ENCODE results near the gene ZNF770. TPM values are rescaled to one million over a fixed set of nuclear protein-coding genes. Genes with fewer than 3 reads are reported as not detected.

The ZNF770 gene
- total and polyA plus RNA-seq, 2 donors from 2014 or later: 13.9 to 52.9 TPM

- FAIRE-seq (no peak), DNase-seq (no peak)
- H3K36me3 ChIP-seq (ENCODE audit: control insufficient read depth in 2 of 3, insufficient read depth in 3 of 3, low read length in 3 of 3): no peaks in the 10 kb centered on the region
- no peak for TF ChIP-seq CTCF (IDR thresholded peaks at IDR 0.05; ENCODE audit: borderline replicate concordance, extremely low read depth, insufficient read depth)
- no peaks in the 10 kb centered on the region for H3K9me3 ChIP-seq (ENCODE audit: control insufficient read depth in 2 of 3, insufficient read depth in 1 of 3, low read length in 3 of 3)
- H3K27ac ChIP-seq (ENCODE audit: low read depth in 2 of 2, low read length in 2 of 2): no peak overlapping the region
- intact Hi-C loops (cut with DNase I): no loop called here
- no peak overlapping the region for H3K4me3 ChIP-seq (ENCODE audit: low read length in 3 of 3)
- no peak overlapping the region for H3K9ac ChIP-seq (ENCODE audit: low read length in 3 of 3)
- H3K27me3 ChIP-seq (ENCODE audit: control insufficient read depth, insufficient read depth, low read length): no peaks in the 10 kb centered on the region
- H3K4me1 ChIP-seq (ENCODE audit: control insufficient read depth in 2 of 3, insufficient read depth in 2 of 3, low read depth in 1 of 3, low read length in 3 of 3): no peaks in the 10 kb centered on the region
These were observed 26.2 kb upstream of the ZNF770 start for GRCh38 chr15:35014241-35014640.

- TF ChIP-seq CTCF (IDR thresholded peaks at IDR 0.05; ENCODE audit: borderline replicate concordance, extremely low read depth, insufficient read depth): no peak
- DNase-seq: no peak
- no peak for FAIRE-seq
- no peaks in the 10 kb centered on the region for H3K9me3 ChIP-seq (ENCODE audit: control insufficient read depth in 2 of 3, insufficient read depth in 1 of 3, low read length in 3 of 3)
- no peak overlapping the region for H3K9ac ChIP-seq (ENCODE audit: low read length in 3 of 3)
- H3K4me3 ChIP-seq (ENCODE audit: low read length in 3 of 3): no peak overlapping the region
- H3K4me1 ChIP-seq (ENCODE audit: control insufficient read depth in 2 of 3, insufficient read depth in 2 of 3, low read depth in 1 of 3, low read length in 3 of 3): no peaks in the 10 kb centered on the region
- H3K36me3 ChIP-seq (ENCODE audit: control insufficient read depth in 2 of 3, insufficient read depth in 3 of 3, low read length in 3 of 3): no peaks in the 10 kb centered on the region
- intact Hi-C loops (cut with DNase I): no loop called here
- H3K27ac ChIP-seq (ENCODE audit: low read depth in 2 of 2, low read length in 2 of 2): no peak overlapping the region
- no peaks in the 10 kb centered on the region for H3K27me3 ChIP-seq (ENCODE audit: control insufficient read depth, insufficient read depth, low read length)
These were observed 25.3 kb upstream of the ZNF770 start for GRCh38 chr15:35013370-35013769.

- H3K4me3 ChIP-seq (ENCODE audit: low read length in 3 of 3): no peak overlapping the region
- H3K36me3 ChIP-seq (ENCODE audit: control insufficient read depth in 2 of 3, insufficient read depth in 3 of 3, low read length in 3 of 3): no peaks in the 10 kb centered on the region
- intact Hi-C loops (cut with DNase I): no loop called here
- no peaks in the 10 kb centered on the region for H3K9me3 ChIP-seq (ENCODE audit: control insufficient read depth in 2 of 3, insufficient read depth in 1 of 3, low read length in 3 of 3)
- H3K27ac ChIP-seq (ENCODE audit: low read depth in 2 of 2, low read length in 2 of 2): no peak overlapping the region
- TF ChIP-seq CTCF (IDR thresholded peaks at IDR 0.05; ENCODE audit: borderline replicate concordance, extremely low read depth, insufficient read depth): no peak
- DNase-seq: no peak
- H3K4me1 ChIP-seq (ENCODE audit: control insufficient read depth in 2 of 3, insufficient read depth in 2 of 3, low read depth in 1 of 3, low read length in 3 of 3): no peaks in the 10 kb centered on the region
- no peaks in the 10 kb centered on the region for H3K27me3 ChIP-seq (ENCODE audit: control insufficient read depth, insufficient read depth, low read length)
- H3K9ac ChIP-seq (ENCODE audit: low read length in 3 of 3): no peak overlapping the region
- no peak for FAIRE-seq
These were observed 19.3 kb upstream of the ZNF770 start for GRCh38 chr15:35007397-35007796.

GRCh38 chr15:35005933-35006332, 17.8 kb upstream of the ZNF770 start:
- TF ChIP-seq CTCF (IDR thresholded peaks at IDR 0.05; ENCODE audit: borderline replicate concordance, extremely low read depth, insufficient read depth): no peak
- intact Hi-C loops (cut with DNase I): no loop called here
- DNase-seq (no peak), FAIRE-seq (no peak)
- no peak overlapping the region for H3K27ac ChIP-seq (ENCODE audit: low read depth in 2 of 2, low read length in 2 of 2)
- H3K27me3 ChIP-seq (ENCODE audit: control insufficient read depth, insufficient read depth, low read length): no peaks in the 10 kb centered on the region
- no peaks in the 10 kb centered on the region for H3K4me1 ChIP-seq (ENCODE audit: control insufficient read depth in 2 of 3, insufficient read depth in 2 of 3, low read depth in 1 of 3, low read length in 3 of 3)
- no peak overlapping the region for H3K9ac ChIP-seq (ENCODE audit: low read length in 3 of 3)
- H3K36me3 ChIP-seq (ENCODE audit: control insufficient read depth in 2 of 3, insufficient read depth in 3 of 3, low read length in 3 of 3): no peaks in the 10 kb centered on the region
- H3K9me3 ChIP-seq (ENCODE audit: control insufficient read depth in 2 of 3, insufficient read depth in 1 of 3, low read length in 3 of 3): no peaks in the 10 kb centered on the region
- no peak overlapping the region for H3K4me3 ChIP-seq (ENCODE audit: low read length in 3 of 3)
